GM12891 (cell line): Measurements from ENCODE around the gene ARAP2.

Source experiments
- POLR2A ChIP-seq: IDR thresholded peaks from 2 replicates; pipeline ENCODE4 v1.6.1; 2011; ENCODE audit warnings: low read depth, low read length, control low read depth
- POLR2AphosphoS5 ChIP-seq: IDR thresholded peaks from 2 replicates; pipeline ENCODE4 v1.6.1; 2011; ENCODE audit warnings: low read depth, low read length, control low read depth
- POU2F2 ChIP-seq: IDR thresholded peaks from 2 replicates; pipeline ENCODE4 v1.6.1; 2011; ENCODE audit warnings: low read depth, mild to moderate bottlenecking, control low read depth, low read length, moderate library complexity

DNA sequence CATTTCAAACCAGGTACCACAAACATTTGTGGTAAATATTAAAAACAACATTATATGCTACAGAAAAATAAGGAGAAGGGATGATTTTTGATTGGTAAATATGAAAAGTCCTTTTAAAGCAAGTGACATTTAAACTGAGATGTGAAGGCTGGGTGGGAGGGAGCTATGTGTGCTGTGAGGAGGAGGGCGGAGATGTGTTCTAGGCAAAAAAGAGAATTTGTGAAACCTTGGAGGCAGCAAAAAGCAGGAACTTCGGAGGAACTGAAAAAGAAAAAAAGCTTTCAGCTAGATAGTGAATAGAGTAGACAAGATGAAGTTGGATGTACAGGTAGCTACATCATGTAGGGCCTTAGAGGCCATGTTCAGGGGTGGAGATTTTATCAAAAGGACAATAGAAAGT, 10.1 kb upstream of the ARAP2 start:
- no peak for TF ChIP-seq POLR2AphosphoS5
- TF ChIP-seq POLR2A = no peak
- no peak for TF ChIP-seq POU2F2
